ENCODE measurements around the gene RAB14. TPM values are rescaled to one million over a fixed set of nuclear protein-coding genes. Genes with fewer than 3 reads are reported as not detected.

RAB14 gene
- total and polyA plus RNA-seq, 4 donors = 26.3 to 108 (median 55.9) TPM

DNA sequence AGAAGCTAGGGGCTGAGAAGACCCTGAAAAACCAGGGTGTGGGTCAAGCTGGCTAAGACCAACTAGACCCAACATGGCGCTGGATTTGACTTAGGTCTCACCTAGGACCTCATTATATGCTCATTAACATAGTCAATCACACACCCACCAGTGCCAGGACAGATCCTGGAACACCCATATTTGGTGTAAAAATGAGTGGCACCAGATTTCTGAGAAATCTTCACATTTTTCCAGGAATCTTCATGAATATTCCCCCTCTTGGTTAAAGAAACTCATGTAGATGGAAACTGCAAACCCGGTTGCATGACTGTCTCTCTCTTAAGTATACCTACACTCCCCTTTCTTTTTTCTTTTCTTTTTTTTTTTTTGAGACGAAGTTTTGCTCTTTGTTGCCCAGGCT is 17.9 kb upstream of the RAB14 start:
- Histone ChIP-seq H3K27ac (ENCODE audit: low read depth in 1 of 2, low read length in 1 of 2) (no peak overlapping the region), H3K36me3 (ENCODE audit: control insufficient read depth in 4 of 4, insufficient read depth in 4 of 4, low read length in 4 of 4) (no peaks in the 10 kb centered on the region), H3K9me3 (ENCODE audit: control insufficient read depth in 4 of 4, insufficient read depth in 3 of 4, low read length in 3 of 4) (no peaks in the 10 kb centered on the region), H3K9ac (ENCODE audit: insufficient read depth in 1 of 2, low read length in 2 of 2) (no peak overlapping the region), H3K4me3 (no peak overlapping the region), H3K4me1 (ENCODE audit: control insufficient read depth in 5 of 5, insufficient read depth in 5 of 5, low read length in 5 of 5) (peaks cover 0 to 3% (median 0%) of the 10 kb centered on the region in 5 donors), H3K27me3 (ENCODE audit: control insufficient read depth in 3 of 3, insufficient read depth in 3 of 3, low read length in 2 of 3) (no peaks in the 10 kb centered on the region)
- DNase-seq = no peak
- whole genome bisulfite sequencing, 2 donors = 89 to 95% methylated on average over 3 of the region's 3 CpGs
- TF ChIP-seq CTCF (IDR thresholded peaks at IDR 0.05; ENCODE audit: control extremely low read depth, extremely low read depth) = no peak
- ATAC-seq (ENCODE audit: insufficient read depth, low FRiP score) = no peak

- peaks cover 0 to 3% (median 0%) of the 10 kb centered on the region in 5 donors for H3K4me1 ChIP-seq (ENCODE audit: control insufficient read depth in 5 of 5, insufficient read depth in 5 of 5, low read length in 5 of 5)
- 88 to 94% methylated on average over 8 of the region's 8 CpGs for WGBS, 2 donors
Observed at GRCh38 chr9:121218357-121219027, 16.8 kb upstream of the RAB14 start.

DNA sequence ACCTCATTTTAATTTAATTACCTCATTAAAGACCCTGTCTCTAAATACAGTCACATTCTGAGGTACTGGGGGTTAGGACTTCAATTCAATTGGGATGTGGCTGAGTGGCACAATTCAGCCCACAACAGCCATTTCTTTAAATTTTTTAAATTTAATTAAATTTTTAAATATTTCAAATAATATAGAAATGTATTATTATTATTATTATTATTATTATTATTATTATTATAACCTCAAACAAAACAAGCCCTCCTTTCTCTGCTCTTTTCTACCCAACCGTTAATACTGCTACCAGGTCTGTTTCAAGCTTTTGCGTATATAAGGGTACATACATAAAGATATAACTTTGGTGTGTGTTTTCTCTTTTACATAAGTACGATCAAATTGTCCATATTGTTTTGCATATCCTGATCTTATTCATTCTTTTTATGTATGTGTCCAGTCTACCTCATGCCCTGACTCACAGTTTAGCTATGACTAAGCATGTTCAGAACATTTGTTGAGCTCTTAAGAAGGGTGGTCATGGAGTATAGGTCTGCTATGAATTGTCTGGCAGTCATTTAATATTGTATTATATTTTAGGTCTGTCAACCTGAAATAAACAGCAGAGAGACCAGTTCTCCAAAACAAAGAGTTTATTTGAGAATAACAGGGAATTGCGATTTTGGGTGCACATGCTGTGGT is 16.1 kb upstream of the RAB14 start:
- Histone ChIP-seq H3K36me3 (ENCODE audit: control insufficient read depth in 4 of 4, insufficient read depth in 4 of 4, low read length in 4 of 4) (no peaks in the 10 kb centered on the region), H3K9ac (ENCODE audit: insufficient read depth in 1 of 2, low read length in 2 of 2) (no peak overlapping the region), H3K4me3 (no peak overlapping the region), H3K9me3 (ENCODE audit: control insufficient read depth in 4 of 4, insufficient read depth in 3 of 4, low read length in 3 of 4) (no peaks in the 10 kb centered on the region), H3K27me3 (ENCODE audit: control insufficient read depth in 3 of 3, insufficient read depth in 3 of 3, low read length in 2 of 3) (no peaks in the 10 kb centered on the region), H3K27ac (ENCODE audit: low read depth in 1 of 2, low read length in 1 of 2) (no peak overlapping the region), H3K4me1 (ENCODE audit: control insufficient read depth in 5 of 5, insufficient read depth in 5 of 5, low read length in 5 of 5) (peaks cover 0 to 1% (median 0%) of the 10 kb centered on the region in 5 donors)
- no peak for ATAC-seq (ENCODE audit: insufficient read depth, low FRiP score)
- WGBS, 2 donors = 91 to 93% methylated on average over 4 of the region's 4 CpGs
- TF ChIP-seq CTCF (IDR thresholded peaks at IDR 0.05; ENCODE audit: control extremely low read depth, extremely low read depth) = no peak
- DNase-seq = no peak

More at GRCh38 chr9:121218357-121219027, 16.8 kb upstream of the RAB14 start:
- no peak overlapping the region for H3K4me3 ChIP-seq
- TF ChIP-seq CTCF (IDR thresholded peaks at IDR 0.05; ENCODE audit: control extremely low read depth, extremely low read depth) = no peak
- no peaks in the 10 kb centered on the region for H3K27me3 ChIP-seq (ENCODE audit: control insufficient read depth in 3 of 3, insufficient read depth in 3 of 3, low read length in 2 of 3)
- H3K9ac ChIP-seq (ENCODE audit: insufficient read depth in 1 of 2, low read length in 2 of 2) = no peak overlapping the region
- no peak for DNase-seq
- no peaks in the 10 kb centered on the region for H3K36me3 ChIP-seq (ENCODE audit: control insufficient read depth in 4 of 4, insufficient read depth in 4 of 4, low read length in 4 of 4)
- no peak overlapping the region for H3K27ac ChIP-seq (ENCODE audit: low read depth in 1 of 2, low read length in 1 of 2)
- H3K9me3 ChIP-seq (ENCODE audit: control insufficient read depth in 4 of 4, insufficient read depth in 3 of 4, low read length in 3 of 4) = no peaks in the 10 kb centered on the region
- ATAC-seq (ENCODE audit: insufficient read depth, low FRiP score) = no peak
